ENCODE data around the gene CPNE5. TPM values are rescaled to one million over a fixed set of nuclear protein-coding genes. Genes with fewer than 3 reads are reported as not detected.

CPNE5 gene
- total RNA-seq, 6 experiments from 2014 or later: 0.12 to 0.37 (median 0.26) TPM; not detected in 2

- TF ChIP-seq, protein P1, sequence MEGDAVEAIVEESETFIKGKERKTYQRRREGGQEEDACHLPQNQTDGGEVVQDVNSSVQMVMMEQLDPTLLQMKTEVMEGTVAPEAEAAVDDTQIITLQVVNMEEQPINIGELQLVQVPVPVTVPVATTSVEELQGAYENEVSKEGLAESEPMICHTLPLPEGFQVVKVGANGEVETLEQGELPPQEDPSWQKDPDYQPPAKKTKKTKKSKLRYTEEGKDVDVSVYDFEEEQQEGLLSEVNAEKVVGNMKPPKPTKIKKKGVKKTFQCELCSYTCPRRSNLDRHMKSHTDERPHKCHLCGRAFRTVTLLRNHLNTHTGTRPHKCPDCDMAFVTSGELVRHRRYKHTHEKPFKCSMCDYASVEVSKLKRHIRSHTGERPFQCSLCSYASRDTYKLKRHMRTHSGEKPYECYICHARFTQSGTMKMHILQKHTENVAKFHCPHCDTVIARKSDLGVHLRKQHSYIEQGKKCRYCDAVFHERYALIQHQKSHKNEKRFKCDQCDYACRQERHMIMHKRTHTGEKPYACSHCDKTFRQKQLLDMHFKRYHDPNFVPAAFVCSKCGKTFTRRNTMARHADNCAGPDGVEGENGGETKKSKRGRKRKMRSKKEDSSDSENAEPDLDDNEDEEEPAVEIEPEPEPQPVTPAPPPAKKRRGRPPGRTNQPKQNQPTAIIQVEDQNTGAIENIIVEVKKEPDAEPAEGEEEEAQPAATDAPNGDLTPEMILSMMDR (IDR thresholded peaks at IDR 0.05): no peak
- no peak overlapping the region for H3K27ac Mint-ChIP-seq
- H3K4me3 Mint-ChIP-seq: no peak overlapping the region
- no peak for DNase-seq
- no peaks in the 10 kb centered on the region for H3K9me3 Mint-ChIP-seq
- peaks cover 16% of the 10 kb centered on the region for H3K27me3 Mint-ChIP-seq (ENCODE audit: insufficient read depth)
- H3K36me3 Mint-ChIP-seq (ENCODE audit: low read depth): no peaks in the 10 kb centered on the region; the same call in 1 of the 2 replicates
- peaks cover 6% of the 10 kb centered on the region for H3K4me1 Mint-ChIP-seq (ENCODE audit: low read depth)
These were observed 147.6 kb downstream of the CPNE5 start for GRCh38 chr6:36691612-36692011.

DNA sequence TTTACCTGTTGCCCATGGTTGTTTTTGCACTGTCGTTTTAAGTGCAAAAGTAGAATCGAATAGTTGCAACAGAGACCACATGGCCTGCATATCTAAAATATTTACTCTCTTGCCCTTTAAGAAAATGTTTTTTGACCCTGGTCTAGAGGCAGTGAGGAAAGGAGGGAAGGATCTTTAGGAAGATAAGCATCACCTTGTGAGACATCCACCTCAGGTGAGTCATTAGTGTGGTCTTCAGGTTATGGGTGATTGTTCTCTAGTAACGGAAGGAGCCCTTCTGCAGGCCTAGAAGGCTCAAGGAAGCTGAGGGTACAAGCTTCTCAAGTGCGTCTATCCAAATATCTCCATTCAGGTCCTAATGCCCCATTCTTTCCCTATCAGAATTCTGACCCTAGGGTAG is 148.2 kb downstream of the CPNE5 start:
- H3K4me3 Mint-ChIP-seq: no peak overlapping the region
- H3K36me3 Mint-ChIP-seq (ENCODE audit: low read depth): peaks cover under 1% of the 10 kb centered on the region; the same call in 1 of the 2 replicates
- peaks cover 6% of the 10 kb centered on the region for H3K4me1 Mint-ChIP-seq (ENCODE audit: low read depth)
- H3K9me3 Mint-ChIP-seq: no peaks in the 10 kb centered on the region
- H3K27ac Mint-ChIP-seq: no peak overlapping the region
- H3K27me3 Mint-ChIP-seq (ENCODE audit: insufficient read depth): peaks cover 18% of the 10 kb centered on the region
- no peak for DNase-seq
- TF ChIP-seq, protein P1 (IDR thresholded peaks at IDR 0.05): no peak

Other genes starting within 250 kb of the CPNE5 start
- gene SRSF3, start 245.1 kb downstream of the CPNE5 start, total RNA-seq (2021; fragmentation: NEBNext Ultra II Directional; extraction: Animal tissue kit (Norgen Biotek cat#: 25700)): 100 to 1,000 TPM; 257 to 368 (median 330) TPM
- 100 to 1,000 TPM; 496 to 872 (median 617) TPM for gene CDKN1A, start 160.7 kb downstream of the CPNE5 start, total RNA-seq (2021; fragmentation: NEBNext Ultra II Directional; extraction: Animal tissue kit (Norgen Biotek cat#: 25700))
- gene RAB44, start 141.6 kb downstream of the CPNE5 start, total RNA-seq (2021; fragmentation: NEBNext Ultra II Directional; extraction: Animal tissue kit (Norgen Biotek cat#: 25700)): under 1 TPM in 2 of 6 experiments, not detected in 4; 0.26 to 0.45 TPM
- 10 to 100 TPM; 36.1 to 46.8 (median 39.6) TPM for gene PPIL1, start 35.4 kb upstream of the CPNE5 start, total RNA-seq (2021; fragmentation: NEBNext Ultra II Directional; extraction: Animal tissue kit (Norgen Biotek cat#: 25700))
- gene C6orf89, start 46.5 kb upstream of the CPNE5 start, total RNA-seq (2021; fragmentation: NEBNext Ultra II Directional; extraction: Animal tissue kit (Norgen Biotek cat#: 25700)): 10 to 100 TPM; 71.3 to 89.2 (median 80.8) TPM
- gene PI16, start 115.3 kb upstream of the CPNE5 start, total RNA-seq (2021; fragmentation: NEBNext Ultra II Directional; extraction: Animal tissue kit (Norgen Biotek cat#: 25700)): not detected
- 100 to 1,000 TPM; 263 to 301 (median 281) TPM for gene MTCH1, start 146.8 kb upstream of the CPNE5 start, total RNA-seq (2021; fragmentation: NEBNext Ultra II Directional; extraction: Animal tissue kit (Norgen Biotek cat#: 25700))
- gene FGD2, start 166.2 kb upstream of the CPNE5 start, total RNA-seq (2021; fragmentation: NEBNext Ultra II Directional; extraction: Animal tissue kit (Norgen Biotek cat#: 25700)): not detected